Stomach (tissue), 9 donors: ENCODE measurements around the gene TMEM132D. TPM values are rescaled to one million over a fixed set of nuclear protein-coding genes. Genes with fewer than 3 reads are reported as not detected.

Source experiments
- DNase-seq, 2 donors: peaks; one replicate each; pipeline versions ENCODE4 v3.0.0 to v3.0.0-alpha.2; 2013 to 2019
- H3K27ac ChIP-seq, 5 donors: fragments of 200-600 bp in 4 of 5; sonication (generic) in 4 of 5; one replicate each; pipeline ENCODE4 v1.5.1; 2013 to 2019; ENCODE audit warnings: mild to moderate bottlenecking in 1 of 5, moderate library complexity in 1 of 5
- H3K27me3 ChIP-seq, 3 donors: fragments of 200-600 bp; sonication (generic); one replicate each; pipeline ENCODE4 v1.5.1; 2017 to 2019; ENCODE audit warnings: mixed run types in 1 of 3
- H3K36me3 ChIP-seq, 4 donors: fragments of 200-600 bp; sonication (generic); 1 replicate in 3 of 4; 2 replicates in 1 of 4; pipeline ENCODE4 v1.5.1; 2016 to 2019
- H3K4me1 ChIP-seq, 4 donors: fragments of 200-600 bp; sonication (generic); one replicate each; pipeline ENCODE4 v1.5.1; 2016 to 2019
- H3K4me3 ChIP-seq, 4 donors: fragments of 200-600 bp; sonication (generic) in 3 of 4; one replicate each; pipeline ENCODE4 v1.5.1; 2016 to 2019; ENCODE audit warnings: mild to moderate bottlenecking in 1 of 4
- H3K9me3 ChIP-seq, 4 donors: fragments of 200-600 bp; sonication (generic); one replicate each; pipeline ENCODE4 v1.5.1; 2016 to 2019
- CTCF ChIP-seq, 7 experiments: fragments of 450-650 bp in 4 of 7; fragments of 200-600 bp in 3 of 7; sonication (generic) in 3 of 7; IDR thresholded peaks; one replicate each; pipeline ENCODE4 v1.5.1; 2016 to 2019; ENCODE audit warnings: antibody characterized with exemption in 7 of 7, control low read depth in 2 of 7, mild to moderate bottlenecking in 1 of 7
- EP300 ChIP-seq: sonication (generic); formaldehyde crosslinking; IDR thresholded peaks from one replicate; pipeline ENCODE4 v1.6.1; 2017; ENCODE audit warnings: antibody characterized with exemption
- POLR2A ChIP-seq, 4 donors: fragments of 450-650 bp; IDR thresholded peaks; one replicate each; pipeline ENCODE4 v1.6.1; 2016; ENCODE audit warnings: antibody characterized with exemption in 4 of 4, control low read depth in 2 of 4, mild to moderate bottlenecking in 1 of 4, moderate library complexity in 1 of 4
- POLR2AphosphoS5 ChIP-seq, 3 donors: sonication (generic); formaldehyde crosslinking; IDR thresholded peaks; one replicate each; pipeline ENCODE4 v1.6.1; 2016; ENCODE audit warnings: antibody characterized with exemption in 3 of 3
- WGBS, 5 donors: extraction: QIAGEN DNeasy Blood & Tissue Kit in 3 of 5; methylation state at CpG; one replicate each; pipeline versions ENCODE4 v1.1.5 to v1.1.7; 2013 to 2018; 5-methylcytosine and 5-hydroxymethylcytosine counted together
- intact Hi-C: fragments of 100-400 bp; cut with DNase I; formaldehyde crosslinking; loops from one replicate; pipeline ENCODE4 v1.15.1; 2023; ENCODE audit warnings: low total_unique reads
- polyA plus RNA-seq, 3 donors: library from polyadenylated mRNA; stranded (reverse); fragments of 200-250 nt; gene quantifications; one replicate each; pipeline ENCODE4 v1.2.3, GENCODE V29; 2013
- total RNA-seq, 5 donors: library from RNA; depleted of rRNA; stranded (reverse); fragments of >200 nt; gene quantifications; one replicate each; pipeline versions ENCODE4 v1.1.0 to v1.2.3, GENCODE V29; 2014 to 2016
- donor health status: healthy with polysubstance abuse.
- donor health status: Bipolar disorder and iron deficiency.
- donor health status: healthy.

Gene TMEM132D
- total and polyA plus RNA-seq, 8 donors = 0.29 to 0.92 TPM; not detected in 6

GRCh38 chr12:129841251-129841650, 62.6 kb downstream of the TMEM132D start:
- intact Hi-C loops = no loop called here
- H3K4me1 ChIP-seq = no peaks in the 10 kb centered on the region
- H3K9me3 ChIP-seq = no peaks in the 10 kb centered on the region
- no peak for DNase-seq
- no peaks in the 10 kb centered on the region for H3K36me3 ChIP-seq
- WGBS, 5 donors = 49 to 66% (median 57%) methylated on average over 3 of the region's 3 CpGs
- H3K4me3 ChIP-seq = no peak overlapping the region
- TF ChIP-seq POLR2AphosphoS5 (IDR thresholded peaks at IDR 0.05) = no peak
- no peak for TF ChIP-seq POLR2A (IDR thresholded peaks at IDR 0.05)
- TF ChIP-seq EP300 = no peak
- no peak for TF ChIP-seq CTCF (IDR thresholded peaks at IDR 0.05)
- peaks cover 0 to 6% (median 0%) of the 10 kb centered on the region in 3 donors for H3K27me3 ChIP-seq
- no peak overlapping the region for H3K27ac ChIP-seq

GRCh38 chr12:129840145-129840884, 63.5 kb downstream of the TMEM132D start:
- 79 to 86% (median 82%) methylated on average over 21 of the region's 21 CpGs for WGBS, 5 donors
- intact Hi-C loops = no loop called here
- no peak for DNase-seq
- Histone ChIP-seq H3K4me3 (no peak overlapping the region), H3K27me3 (peaks cover 0 to 12% (median 0%) of the 10 kb centered on the region in 3 donors), H3K27ac (no peak overlapping the region), H3K36me3 (no peaks in the 10 kb centered on the region), H3K4me1 (no peaks in the 10 kb centered on the region), H3K9me3 (no peaks in the 10 kb centered on the region)
- TF ChIP-seq POLR2A (IDR thresholded peaks at IDR 0.05) (no peak), CTCF (IDR thresholded peaks at IDR 0.05) (no peak), EP300 (no peak), POLR2AphosphoS5 (IDR thresholded peaks at IDR 0.05) (no peak)

- 89 to 93% (median 91%) methylated on average over 10 of the region's 10 CpGs for WGBS, 5 donors
- Histone ChIP-seq H3K27ac (no peak overlapping the region), H3K4me3 (no peak overlapping the region), H3K9me3 (no peaks in the 10 kb centered on the region), H3K4me1 (no peaks in the 10 kb centered on the region), H3K36me3 (no peaks in the 10 kb centered on the region), H3K27me3 (peaks cover 0 to 12% (median 0%) of the 10 kb centered on the region in 3 donors)
- DNase-seq = no peak
- TF ChIP-seq EP300 = no peak
- TF ChIP-seq POLR2AphosphoS5 (IDR thresholded peaks at IDR 0.05) = no peak
- TF ChIP-seq POLR2A (IDR thresholded peaks at IDR 0.05) = no peak
- no peak for TF ChIP-seq CTCF (IDR thresholded peaks at IDR 0.05)
- intact Hi-C loops = no loop called here
These were observed 64.1 kb downstream of the TMEM132D start for GRCh38 chr12:129839679-129840078.

- peaks cover 0 to 3% (median 0%) of the 10 kb centered on the region in 4 donors for H3K9me3 ChIP-seq
These were observed 72.5 kb downstream of the TMEM132D start for GRCh38 chr12:129831294-129831693.

More at GRCh38 chr12:129831294-129831693, 72.5 kb downstream of the TMEM132D start:
- no peak overlapping the region for H3K27ac ChIP-seq
- no peaks in the 10 kb centered on the region for H3K4me1 ChIP-seq
- no peaks in the 10 kb centered on the region for H3K36me3 ChIP-seq
- TF ChIP-seq POLR2AphosphoS5 (IDR thresholded peaks at IDR 0.05) (no peak), CTCF (IDR thresholded peaks at IDR 0.05) (no peak), EP300 (no peak), POLR2A (IDR thresholded peaks at IDR 0.05) (no peak)
- H3K4me3 ChIP-seq = no peak overlapping the region
- 80 to 89% (median 85%) methylated on average over 16 of the region's 16 CpGs for WGBS, 5 donors
- intact Hi-C loops = no loop called here
- DNase-seq = no peak
- peaks cover 0 to 17% (median 0%) of the 10 kb centered on the region in 3 donors for H3K27me3 ChIP-seq
